Skeletal muscle satellite cell (primary cell): ENCODE data around the gene PKD2L2.
"Not testable (repeated sequence)": the region's sequence is repeated elsewhere in the genome, so short reads cannot be mapped to it uniquely, and the experiment has no call there.

ENCODE experiments used
- H3K27me3 ChIP-seq: 2 replicates; pipeline ENCODE4 v1.7.0; 2013; ENCODE audit warnings: low read length; ENCODE audit not compliant: control insufficient read depth, insufficient read depth
- H3K36me3 ChIP-seq: 2 replicates; pipeline ENCODE4 v1.7.0; 2013; ENCODE audit warnings: mild to moderate bottlenecking, control low read depth, low read length; ENCODE audit not compliant: insufficient read depth
- H3K4me1 ChIP-seq: 2 replicates; pipeline ENCODE4 v1.7.0; 2013; ENCODE audit warnings: low read length; ENCODE audit not compliant: control insufficient read depth, insufficient read depth
- H3K4me2 ChIP-seq: 2 replicates; pipeline ENCODE4 v1.7.0; 2013; ENCODE audit warnings: mild to moderate bottlenecking, low read length
- H3K4me3 ChIP-seq: 2 replicates; pipeline ENCODE4 v1.7.0; 2013; ENCODE audit warnings: low read length
- H3K9ac ChIP-seq: 2 replicates; pipeline ENCODE4 v1.7.0; 2013; ENCODE audit warnings: mild to moderate bottlenecking, low read depth, low read length, moderate library complexity
- H3K9me3 ChIP-seq: replicated peaks from 2 replicates; pipeline ENCODE4 v1.7.0; 2013; ENCODE audit warnings: mild to moderate bottlenecking, control low read depth, low read length

Gene PKD2L2

DNA sequence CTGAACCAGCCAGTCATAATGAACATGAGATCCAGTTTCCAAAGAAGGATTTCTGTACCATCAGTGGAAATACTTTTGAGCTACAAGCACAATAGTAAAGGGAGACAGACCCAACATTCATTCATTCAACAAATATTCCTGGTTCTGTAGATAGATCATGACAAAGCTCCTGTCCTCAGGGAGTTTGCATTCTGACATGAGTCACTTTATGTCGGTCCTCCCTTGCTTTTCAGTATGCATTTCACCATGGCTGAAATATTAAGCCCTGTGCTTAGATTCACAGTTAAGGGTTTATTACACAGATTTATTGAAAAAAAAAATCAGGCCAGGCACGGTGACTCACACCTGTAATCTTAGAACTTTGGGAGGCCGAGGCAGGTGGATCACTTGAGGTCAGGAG is 27.0 kb upstream of the PKD2L2 start:
- Histone ChIP-seq H3K4me3 (no peak overlapping the region), H3K9ac (no peak overlapping the region), H3K4me2 (no peak overlapping the region), H3K27me3 (no peaks in the 10 kb centered on the region), H3K4me1 (peaks cover 19% of the 10 kb centered on the region), H3K9me3 (no peaks in the 10 kb centered on the region), H3K36me3 (no peaks in the 10 kb centered on the region)

DNA sequence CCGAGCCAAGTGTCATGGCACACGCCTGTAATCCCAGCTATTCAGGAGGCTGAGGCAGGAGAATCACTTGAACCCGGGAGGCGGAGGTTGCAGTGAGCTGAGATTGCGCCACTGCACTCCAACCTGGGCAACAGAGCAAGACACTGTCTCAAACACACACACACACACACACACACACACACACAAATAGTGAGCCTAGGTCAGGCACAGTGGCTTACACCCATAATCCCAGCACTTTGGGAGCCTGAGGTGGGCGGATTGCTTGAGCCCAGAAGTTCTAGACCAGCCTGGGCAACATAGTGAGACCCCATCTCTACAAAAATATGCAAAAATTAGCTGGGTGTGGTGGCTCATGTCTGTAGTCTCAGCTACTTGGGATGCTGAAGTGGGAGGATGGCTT is 25.6 kb upstream of the PKD2L2 start:
- not testable (repeated sequence) for H3K36me3 ChIP-seq, H3K27me3 ChIP-seq, H3K4me3 ChIP-seq, H3K9ac ChIP-seq, H3K4me2 ChIP-seq, H3K4me1 ChIP-seq, H3K9me3 ChIP-seq

DNA sequence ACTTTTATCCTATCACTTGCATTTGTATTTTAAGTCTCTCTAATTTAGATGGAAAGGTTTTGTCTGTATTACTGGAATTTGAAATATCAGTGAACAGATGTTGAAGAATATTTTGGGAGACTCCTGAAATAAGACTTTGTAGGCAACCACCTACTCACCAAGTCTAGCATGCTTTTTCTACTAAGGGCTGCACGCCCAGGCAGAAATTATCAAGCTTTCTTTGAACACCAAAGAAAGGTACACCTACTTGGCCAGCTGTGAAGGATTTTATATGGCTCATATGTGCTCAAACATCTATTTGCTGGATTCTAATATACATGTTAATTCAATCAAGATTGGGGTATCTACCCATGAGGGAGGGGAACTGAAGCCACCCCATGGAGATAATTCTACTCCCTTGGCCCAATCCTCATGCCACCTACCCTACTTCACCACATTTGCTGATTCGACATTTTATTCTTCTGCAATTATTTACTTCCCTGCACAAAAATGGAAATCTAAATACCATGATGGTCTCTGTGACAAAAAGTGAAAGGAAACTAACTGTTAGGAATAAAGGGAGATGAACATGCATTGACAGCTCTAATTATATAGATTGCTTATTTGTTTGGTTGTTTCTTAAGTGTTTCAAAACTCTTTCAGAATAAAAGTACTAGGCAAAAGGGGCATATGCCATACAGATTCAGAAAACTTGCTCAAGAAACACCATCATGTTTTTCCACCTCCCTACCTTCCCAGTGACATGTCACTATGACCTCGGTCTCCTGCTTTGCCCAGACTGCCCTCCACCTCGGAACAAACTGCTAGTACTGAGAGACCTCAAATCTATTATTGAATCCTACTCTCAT is 22.5 kb upstream of the PKD2L2 start:
- Histone ChIP-seq H3K36me3 (no peaks in the 10 kb centered on the region), H3K4me1 (no peaks in the 10 kb centered on the region), H3K9ac (no peak overlapping the region), H3K4me2 (no peak overlapping the region), H3K9me3 (no peaks in the 10 kb centered on the region), H3K4me3 (no peak overlapping the region), H3K27me3 (no peaks in the 10 kb centered on the region)

DNA sequence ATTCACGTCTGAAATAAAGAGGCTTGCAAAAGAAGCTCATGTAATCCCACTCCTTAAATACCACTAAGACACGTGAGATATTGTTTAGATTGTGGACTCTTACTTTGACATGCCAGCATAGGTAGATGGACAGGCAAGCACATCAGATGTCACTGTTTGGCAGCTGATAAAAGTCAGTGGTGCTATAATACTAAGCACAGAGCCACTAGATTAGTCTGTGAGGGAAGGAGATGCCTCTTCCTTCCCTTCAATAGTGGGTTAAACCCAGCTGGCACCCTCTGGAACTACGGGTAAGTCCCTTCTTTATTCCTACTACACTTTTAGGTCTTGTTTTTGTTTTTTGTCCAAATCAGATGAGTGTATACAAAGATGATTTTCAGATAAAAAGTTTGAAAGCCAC is 21.6 kb upstream of the PKD2L2 start, which contains the start of gene MYOT:
MYOT (plus strand) TSS at position 197 of the 400 bp plus-strand sequence. CDS start 2,792 bp downstream, outside the sequence.
- Histone ChIP-seq H3K9ac (no peak within 1 kb of the TSS), H3K4me2 (no peak within 1 kb of the TSS), H3K4me1 (no peaks in the 10 kb centered on the region), H3K27me3 (no peaks in the 10 kb centered on the region), H3K4me3 (no peak within 1 kb of the TSS), H3K9me3 (no peaks in the 10 kb centered on the region), H3K36me3 (no peaks in the 10 kb centered on the region)

DNA sequence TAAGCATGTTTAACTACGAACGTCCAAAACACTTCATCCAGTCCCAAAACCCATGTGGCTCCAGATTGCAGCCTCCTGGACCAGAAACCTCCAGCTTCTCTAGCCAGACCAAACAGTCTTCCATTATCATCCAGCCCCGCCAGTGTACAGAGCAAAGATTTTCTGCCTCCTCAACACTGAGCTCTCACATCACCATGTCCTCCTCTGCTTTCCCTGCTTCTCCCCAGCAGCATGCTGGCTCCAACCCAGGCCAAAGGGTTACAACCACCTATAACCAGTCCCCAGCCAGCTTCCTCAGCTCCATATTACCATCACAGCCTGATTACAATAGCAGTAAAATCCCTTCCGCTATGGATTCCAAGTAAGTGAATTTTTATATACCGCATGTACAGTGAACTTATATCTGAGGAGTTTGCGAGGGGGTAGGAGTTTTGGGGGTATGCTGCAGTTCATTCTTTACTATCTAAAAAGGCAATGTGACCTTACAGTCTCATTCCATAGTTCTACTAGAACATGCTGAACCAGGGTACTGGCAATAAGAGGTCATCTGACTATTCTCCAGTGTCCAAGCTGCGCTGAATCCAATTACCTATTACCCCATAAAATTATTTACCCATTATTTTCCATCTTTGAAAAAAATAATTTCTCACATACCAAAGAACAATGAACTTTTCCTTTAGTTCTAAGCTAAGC is 18.5 kb upstream of the PKD2L2 start:
- Histone ChIP-seq H3K27me3 (no peaks in the 10 kb centered on the region), H3K36me3 (no peaks in the 10 kb centered on the region), H3K4me2 (no peak overlapping the region), H3K4me3 (no peak overlapping the region), H3K4me1 (no peaks in the 10 kb centered on the region), H3K9ac (no peak overlapping the region), H3K9me3 (no peaks in the 10 kb centered on the region)

DNA sequence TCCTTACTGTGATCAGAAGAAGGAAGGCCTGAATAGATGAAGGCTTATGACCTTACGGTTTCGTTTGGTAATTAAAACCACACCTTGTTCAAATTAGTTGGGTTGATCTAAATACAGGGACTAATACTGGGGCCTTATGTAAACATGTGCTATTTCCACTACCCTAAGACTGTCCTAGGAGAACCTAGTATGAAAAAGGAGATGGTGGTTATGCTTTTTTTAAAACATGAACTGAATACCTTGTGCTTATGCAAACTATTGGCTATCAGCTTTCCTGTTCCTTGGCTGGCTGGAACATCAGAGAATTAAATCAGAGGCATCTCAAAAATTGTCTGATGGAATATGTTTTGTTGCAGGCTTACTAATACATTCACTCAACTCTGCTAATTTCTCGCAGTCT is 17.7 kb upstream of the PKD2L2 start:
- Histone ChIP-seq H3K4me1 (no peaks in the 10 kb centered on the region), H3K4me3 (no peak overlapping the region), H3K4me2 (no peak overlapping the region), H3K9ac (no peak overlapping the region), H3K9me3 (no peaks in the 10 kb centered on the region), H3K27me3 (no peaks in the 10 kb centered on the region), H3K36me3 (no peaks in the 10 kb centered on the region)

DNA sequence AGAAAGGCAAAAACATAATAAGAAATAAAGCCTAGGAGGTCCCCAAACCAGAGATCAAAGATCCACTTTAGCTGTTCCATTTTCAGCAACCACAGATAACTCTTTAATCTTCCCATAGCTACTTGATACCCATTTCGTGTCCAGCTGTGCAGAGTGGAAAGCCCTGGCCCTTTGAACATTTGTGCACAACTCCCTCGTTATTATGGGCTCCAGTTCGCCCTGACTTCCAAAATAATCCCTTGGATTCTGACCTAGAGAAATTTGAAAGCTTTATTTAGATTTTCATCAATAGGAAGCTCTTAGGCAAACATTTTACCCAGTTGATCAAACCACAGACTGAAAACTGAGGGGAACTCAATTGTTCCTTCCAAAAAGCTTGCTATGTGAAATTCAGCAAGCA is 16.8 kb upstream of the PKD2L2 start:
- H3K9me3 ChIP-seq = no peaks in the 10 kb centered on the region
- no peak overlapping the region for H3K9ac ChIP-seq
- H3K36me3 ChIP-seq = no peaks in the 10 kb centered on the region
- no peaks in the 10 kb centered on the region for H3K27me3 ChIP-seq
- H3K4me3 ChIP-seq = no peak overlapping the region
- no peak overlapping the region for H3K4me2 ChIP-seq
- no peaks in the 10 kb centered on the region for H3K4me1 ChIP-seq

DNA sequence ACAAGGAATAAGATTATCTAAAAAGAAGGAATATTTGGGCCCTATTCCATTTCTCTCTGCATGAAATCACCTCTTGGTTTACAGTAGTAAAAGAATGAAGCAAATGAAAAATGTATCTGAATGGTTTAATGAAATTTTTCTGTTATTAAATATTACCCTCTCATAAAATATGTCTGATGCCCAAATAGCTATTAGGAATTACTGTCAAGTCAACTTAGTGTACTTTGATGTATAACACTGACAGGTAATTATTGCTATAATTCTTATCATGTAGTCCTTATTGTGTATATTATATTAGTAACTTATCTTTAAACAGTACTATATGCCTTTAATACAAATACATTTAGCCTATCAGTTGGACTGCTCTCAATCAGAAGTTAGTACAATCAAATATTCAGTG is 13.2 kb upstream of the PKD2L2 start:
- no peak overlapping the region for H3K9ac ChIP-seq
- no peak overlapping the region for H3K4me2 ChIP-seq
- no peaks in the 10 kb centered on the region for H3K36me3 ChIP-seq
- H3K27me3 ChIP-seq = no peaks in the 10 kb centered on the region
- H3K4me3 ChIP-seq = no peak overlapping the region
- H3K9me3 ChIP-seq = no peaks in the 10 kb centered on the region
- peaks cover 16% of the 10 kb centered on the region for H3K4me1 ChIP-seq

DNA sequence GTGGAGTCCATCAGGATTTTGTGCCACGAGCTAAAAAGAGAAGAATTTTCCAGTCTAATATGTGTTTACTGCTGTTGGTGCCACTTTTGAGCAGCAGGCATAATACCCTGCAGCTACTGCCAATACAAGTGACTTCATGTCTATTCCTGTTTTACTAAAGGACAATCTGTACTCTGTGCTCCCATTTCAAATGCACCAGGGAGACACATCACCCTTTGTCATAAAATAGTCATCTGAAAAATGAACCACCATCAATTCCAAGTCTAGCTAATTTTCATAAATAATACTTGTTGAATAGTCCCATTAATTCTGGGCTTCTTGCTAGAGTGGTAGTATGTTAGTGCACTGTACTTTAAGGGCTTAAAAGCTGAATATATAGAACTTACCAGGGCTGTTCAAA is 8.9 kb upstream of the PKD2L2 start:
- H3K4me2 ChIP-seq = peak overlapping the region; percentile 67
- H3K4me1 ChIP-seq = peaks cover 27% of the 10 kb centered on the region
- H3K27me3 ChIP-seq = no peaks in the 10 kb centered on the region

DNA sequence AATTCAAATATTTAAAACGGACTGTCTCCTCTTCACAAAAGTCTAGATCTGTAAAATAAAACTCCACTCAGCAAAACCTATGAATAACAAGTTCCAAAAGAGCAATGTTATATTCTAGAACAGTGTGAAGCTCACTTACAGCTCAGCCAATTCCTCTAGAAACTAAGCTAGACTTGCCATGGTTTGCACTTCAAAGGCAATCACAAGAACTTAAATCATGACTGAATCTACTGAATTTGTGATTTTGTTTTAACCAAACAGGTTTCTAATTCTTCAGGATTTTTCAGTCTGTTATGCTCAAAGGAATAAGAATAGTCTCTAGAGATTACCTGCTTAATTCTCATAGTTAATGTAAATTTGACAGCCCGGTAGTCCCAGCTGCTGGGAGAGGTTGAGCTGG is 1.4 kb upstream of the PKD2L2 start:
- Histone ChIP-seq H3K27me3 (no peaks in the 10 kb centered on the region), H3K4me2 (peak overlapping the region; percentile 74), H3K4me1 (peaks cover 29% of the 10 kb centered on the region), H3K9me3 (no peaks in the 10 kb centered on the region), H3K36me3 (no peaks in the 10 kb centered on the region), H3K9ac (peak overlapping the region; percentile 74), H3K4me3 (no peak overlapping the region)

More for the DNA sequence above, 8.9 kb upstream of the PKD2L2 start:
- peak overlapping the region; percentile 62 for H3K9ac ChIP-seq
- peak overlapping the region; percentile 49 for H3K4me3 ChIP-seq
- H3K36me3 ChIP-seq = no peaks in the 10 kb centered on the region
- H3K9me3 ChIP-seq = no peaks in the 10 kb centered on the region

DNA sequence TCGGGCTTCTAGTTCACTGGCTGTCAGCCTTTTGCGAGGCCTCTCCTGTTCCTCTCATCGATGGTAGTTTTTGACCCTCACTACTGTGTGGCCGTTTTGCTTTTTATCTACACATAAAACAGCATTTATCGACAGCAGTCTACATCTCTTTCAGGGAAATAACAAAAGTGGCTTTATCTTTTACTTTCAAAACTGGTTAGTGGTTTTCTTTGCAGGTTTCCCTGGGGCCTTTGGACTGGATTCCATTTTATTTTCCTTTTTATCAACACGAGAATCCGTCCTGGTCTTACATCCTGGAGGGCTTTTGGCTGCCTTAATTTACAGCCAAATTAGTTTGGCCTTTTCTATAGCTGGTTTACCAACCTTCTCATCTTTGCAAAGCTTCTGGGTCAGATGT is 793 bp upstream of the PKD2L2 start:
- Histone ChIP-seq H3K4me1 (peaks cover 22% of the 10 kb centered on the region), H3K9me3 (no peaks in the 10 kb centered on the region), H3K36me3 (no peaks in the 10 kb centered on the region), H3K4me3 (peak overlapping the region; percentile 73), H3K27me3 (no peaks in the 10 kb centered on the region), H3K9ac (peak overlapping the region; percentile 74), H3K4me2 (peak overlapping the region; percentile 74)

DNA sequence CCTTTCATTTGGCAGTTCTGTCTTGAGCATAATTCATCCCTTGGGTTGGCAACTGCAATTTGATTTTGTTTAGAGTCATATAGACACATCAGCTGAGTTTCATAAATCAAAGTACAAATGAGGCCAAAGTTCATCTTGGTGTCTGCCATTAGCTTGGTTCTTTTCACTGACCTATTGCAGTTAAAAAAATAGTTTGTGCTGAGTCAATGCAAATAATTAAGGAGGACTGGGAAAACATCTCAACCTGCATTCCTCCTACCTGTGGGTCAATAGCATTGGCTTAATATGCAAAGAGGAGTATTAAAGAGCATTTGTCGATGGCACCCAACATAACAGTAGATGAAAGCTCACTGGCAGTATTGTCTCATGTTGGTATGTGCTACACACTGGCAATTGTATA is 1.6 kb downstream of the PKD2L2 start:
- H3K27me3 ChIP-seq = no peaks in the 10 kb centered on the region
- H3K36me3 ChIP-seq = no peaks in the 10 kb centered on the region
- no peak overlapping the region for H3K9ac ChIP-seq
- H3K4me1 ChIP-seq = peaks cover 25% of the 10 kb centered on the region
- no peak overlapping the region for H3K4me3 ChIP-seq
- no peak overlapping the region for H3K4me2 ChIP-seq
- no peaks in the 10 kb centered on the region for H3K9me3 ChIP-seq
